Measurements from ENCODE around the gene NEDD8.

- no peak for TF ChIP-seq CTCF (IDR thresholded peaks at IDR 0.05)
- TF ChIP-seq POLR2A (IDR thresholded peaks at IDR 0.05) = no peak
Measured at GRCh38 chr14:24184104-24184970, 47.8 kb downstream of the NEDD8 start.

Measured in testis (tissue), 2 donors.